Left forelimb (tissue), 1 donor: Measurements from ENCODE around the gene SRSF10.
"Not testable (repeated sequence)": the region's sequence is repeated elsewhere in the genome, so short reads cannot be mapped to it uniquely, and the experiment has no call there.

Source experiments
- DNase-seq: peaks from one replicate; pipeline ENCODE4 v3.0.0-alpha.2; 2018; ENCODE audit warnings: low spot score

The SRSF10 gene

DNA sequence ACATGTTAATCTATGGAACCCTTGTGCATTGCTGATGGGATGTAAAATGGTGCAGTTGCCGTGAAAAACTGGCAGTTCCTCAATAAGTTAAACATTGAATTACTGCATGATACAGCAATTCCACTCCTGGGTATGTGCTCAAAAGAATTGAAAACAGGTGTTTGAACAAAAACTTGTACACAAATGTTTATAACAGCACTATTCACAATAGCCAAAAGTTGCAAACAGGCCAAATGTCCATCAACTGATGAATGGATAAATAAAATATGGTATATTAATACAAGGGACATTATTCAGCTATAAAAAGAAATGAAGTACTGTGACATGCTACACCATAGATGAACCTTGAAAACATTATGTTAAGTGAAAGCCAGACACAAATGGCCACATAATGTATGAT lies 17.7 kb upstream of the SRSF10 start:
- no peak for DNase-seq

DNA sequence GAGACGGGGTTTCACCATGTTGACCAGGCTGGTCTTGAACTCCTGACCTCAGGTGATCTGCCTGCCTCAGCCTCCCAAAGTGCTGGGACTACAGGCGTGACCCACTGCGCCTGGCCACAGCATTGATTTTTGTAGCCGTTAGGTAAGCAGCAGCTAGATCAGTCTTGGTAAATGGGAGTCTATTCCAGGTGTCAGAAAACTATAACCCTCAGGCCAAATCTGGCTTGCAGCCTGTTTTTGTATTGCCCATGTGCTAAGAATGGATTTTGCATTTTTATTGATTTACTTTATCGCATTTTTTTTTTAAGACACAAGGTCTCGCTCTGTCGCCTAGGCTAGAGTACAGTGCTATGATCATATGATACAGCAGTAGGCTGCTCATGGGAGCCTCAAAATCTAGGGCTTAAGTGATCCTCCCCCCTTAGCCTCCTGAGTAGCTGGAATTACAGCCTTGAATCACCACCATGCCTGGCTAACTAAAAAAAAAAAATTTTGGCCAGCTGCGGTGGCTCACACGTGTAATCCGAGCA lies 16.6 kb upstream of the SRSF10 start:
- no peak for DNase-seq

DNA sequence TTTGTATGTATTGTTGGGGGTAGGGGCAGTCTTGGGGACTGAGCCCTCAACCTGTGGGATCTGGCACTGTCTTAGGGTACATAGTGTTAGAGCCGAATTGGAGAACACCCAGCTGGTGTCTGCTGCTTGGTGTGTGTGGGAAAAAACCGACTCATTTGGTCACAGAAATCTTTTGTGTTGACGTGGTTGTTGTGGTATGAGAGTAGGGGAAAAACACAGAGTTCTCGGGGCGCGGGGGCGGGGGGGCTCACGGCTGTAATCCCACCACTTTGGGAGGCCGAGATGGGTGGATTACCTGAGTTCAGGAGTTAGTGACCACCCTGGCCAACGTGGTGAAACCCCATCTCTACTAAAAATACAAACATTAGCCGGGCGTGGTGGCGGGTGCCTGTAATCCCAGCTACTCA lies 15.3 kb upstream of the SRSF10 start:
- no peak for DNase-seq

DNA sequence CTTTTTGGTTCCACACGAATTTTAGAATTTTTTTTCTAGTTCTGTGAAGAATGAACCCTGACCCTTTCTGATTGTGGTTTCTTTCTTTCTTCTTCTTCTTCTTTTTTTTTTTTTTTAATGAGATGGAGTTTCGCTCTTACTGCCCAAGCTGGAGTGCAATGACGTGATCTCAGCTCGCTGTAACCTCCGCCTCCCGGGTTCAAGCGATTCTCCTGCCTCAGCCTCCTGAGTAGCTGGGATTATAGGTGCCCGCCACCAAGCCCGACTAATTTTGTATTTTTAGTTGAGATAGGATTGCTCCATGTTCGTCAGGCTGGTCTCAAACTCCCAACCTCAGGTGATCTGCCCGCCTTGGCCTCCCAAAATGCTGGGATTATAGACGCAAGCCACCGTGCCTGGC lies 11.9 kb upstream of the SRSF10 start:
- DNase-seq = not testable (repeated sequence)

DNA sequence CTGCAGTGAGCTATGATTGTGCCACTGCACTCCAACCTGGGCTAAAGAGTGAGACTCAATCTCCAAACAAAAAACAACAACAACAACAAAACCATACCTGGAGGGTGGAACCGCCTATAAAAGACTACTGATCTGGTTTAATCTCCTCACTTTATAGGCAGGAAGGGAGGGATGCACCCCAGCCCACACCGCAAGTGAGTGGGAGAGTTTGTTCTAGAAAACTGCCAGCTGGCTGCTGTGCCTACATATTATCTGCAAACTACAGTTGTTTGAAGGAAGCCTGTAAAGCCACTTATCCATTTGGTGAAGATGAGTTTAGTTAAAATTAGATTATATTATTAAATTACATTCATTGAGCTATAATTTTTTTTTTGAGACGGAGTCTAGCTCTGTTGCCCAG lies 9.1 kb upstream of the SRSF10 start:
- no peak for DNase-seq

DNA sequence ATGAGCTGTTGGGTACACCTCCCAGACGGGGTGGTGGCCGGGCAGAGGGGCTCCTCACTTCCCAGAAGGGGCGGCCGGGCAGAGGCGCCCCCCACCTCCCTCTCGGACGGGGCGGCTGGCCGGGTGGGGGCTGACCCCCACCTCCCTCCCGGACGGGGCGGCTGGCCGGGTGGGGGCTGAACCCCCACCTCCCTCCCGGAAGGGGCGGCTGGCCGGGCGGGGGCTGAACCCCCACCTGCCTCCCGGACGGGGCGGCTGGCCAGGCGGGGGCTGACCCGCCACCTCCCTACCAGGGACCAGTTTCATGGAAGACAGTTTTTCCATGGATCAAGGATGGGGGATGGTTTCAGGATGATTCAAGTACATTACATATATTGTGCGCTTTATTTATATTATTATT lies 6.9 kb upstream of the SRSF10 start:
- not testable (repeated sequence) for DNase-seq

DNA sequence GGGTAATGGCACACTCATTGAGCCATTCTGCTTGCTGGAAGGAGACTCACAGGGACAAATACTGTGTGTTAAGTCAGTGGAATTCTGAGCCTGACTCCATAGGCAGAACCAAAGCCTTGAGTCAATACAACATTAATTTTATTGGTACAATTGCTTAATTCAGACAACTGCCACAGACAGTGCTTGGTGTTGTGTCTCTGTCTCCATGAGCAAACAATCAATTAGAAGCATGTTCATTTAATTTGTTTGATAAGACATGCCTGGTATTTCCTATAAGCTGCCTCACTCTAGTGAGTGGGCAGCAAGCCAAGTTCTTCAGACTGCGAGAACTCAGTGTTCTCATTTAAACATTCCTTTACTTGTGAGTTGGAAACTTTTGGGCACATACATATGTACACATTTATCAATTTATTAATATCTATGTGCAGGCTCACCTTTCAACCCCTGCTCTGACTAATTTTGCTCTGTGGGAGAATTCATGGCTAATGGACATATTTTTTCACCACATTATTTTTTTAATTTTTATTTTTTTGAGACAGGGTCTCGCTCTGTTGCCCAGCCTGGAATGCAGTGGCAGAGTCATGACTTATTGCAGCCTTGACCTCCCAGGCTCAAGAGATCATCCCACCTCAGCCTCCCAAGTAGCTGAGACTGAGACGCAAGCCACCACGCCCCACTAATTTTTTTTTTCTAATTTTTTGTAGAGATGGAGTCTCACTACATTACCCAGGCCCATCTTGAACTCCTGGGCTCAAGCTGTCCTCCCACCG lies 4.5 kb upstream of the SRSF10 start:
- DNase-seq = no peak

DNA sequence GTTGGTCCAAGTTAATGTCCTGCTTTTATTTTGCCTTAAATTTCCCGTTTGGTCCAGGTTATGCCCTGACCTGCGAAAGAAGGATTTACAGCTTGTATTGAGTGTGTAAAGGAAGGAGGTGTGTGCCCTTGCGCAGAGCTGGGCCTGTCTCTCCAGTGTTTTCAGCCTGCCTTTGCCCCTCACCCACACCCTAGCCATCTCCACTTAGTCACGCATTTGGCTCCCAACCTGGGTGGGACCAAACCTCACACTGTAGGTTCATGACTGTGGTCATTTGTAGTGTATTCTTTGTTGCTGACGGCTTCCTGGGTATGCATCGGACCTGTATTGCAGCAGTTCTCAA lies 572 bp upstream of the SRSF10 start:
- DNase-seq = no peak

DNA sequence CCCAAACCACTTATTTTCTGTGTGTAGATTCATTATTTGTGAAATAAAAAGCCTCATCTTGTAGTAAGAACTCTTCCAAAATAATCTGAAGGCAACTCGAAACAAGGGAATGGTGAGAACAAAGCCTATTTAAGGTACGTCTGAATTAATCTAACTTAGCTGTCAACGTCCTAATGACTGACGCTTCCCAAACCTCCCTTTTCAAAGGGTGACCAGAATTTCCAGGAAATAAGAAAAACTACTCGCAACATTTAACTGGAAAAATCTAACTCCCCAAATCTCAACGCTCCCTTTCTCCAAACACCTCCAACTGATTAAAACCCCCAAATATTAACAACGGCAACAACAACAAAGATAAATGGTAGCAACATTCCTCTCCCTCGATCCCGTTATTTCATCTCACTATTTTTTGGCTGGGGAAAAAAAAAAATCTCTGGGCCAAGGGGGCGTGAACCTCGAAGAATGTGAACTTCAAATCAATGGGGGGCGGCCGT lies 693 bp downstream of the SRSF10 start:
- DNase-seq = no peak

DNA sequence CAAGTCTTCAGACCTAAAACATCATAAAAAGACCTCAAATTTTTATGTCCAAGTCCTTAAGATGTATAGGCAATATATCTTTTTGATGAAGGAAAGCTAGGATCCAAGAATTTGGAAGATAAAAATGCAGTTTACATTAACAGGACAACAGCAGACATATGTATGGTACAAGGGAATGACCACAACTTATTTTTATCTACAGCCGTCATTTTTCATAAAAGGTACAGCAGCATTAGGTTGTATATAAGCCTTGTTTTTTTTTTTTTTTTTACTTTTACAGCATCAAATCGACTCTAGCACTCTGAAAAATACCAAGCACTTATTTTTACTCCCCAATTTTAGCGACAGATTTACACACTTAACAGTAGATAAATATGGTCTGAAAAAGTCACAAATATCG lies 1.3 kb downstream of the SRSF10 start:
- no peak for DNase-seq

DNA sequence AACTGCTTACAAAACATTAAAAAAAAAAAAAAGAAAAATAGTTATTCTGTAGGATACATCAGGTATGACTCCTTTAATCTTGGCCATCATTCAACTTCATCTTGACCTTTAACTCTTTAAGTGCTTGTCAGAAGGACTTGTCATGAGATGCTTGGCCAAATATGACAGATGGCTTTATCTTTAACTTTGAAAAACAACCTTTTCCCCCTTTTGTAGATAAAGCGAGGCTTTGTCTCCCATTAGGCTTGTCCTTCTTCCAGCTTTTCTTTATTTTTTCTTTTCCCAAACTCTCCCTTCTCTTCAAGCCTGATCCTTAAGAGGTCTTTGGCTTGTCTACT lies 2.3 kb downstream of the SRSF10 start:
- no peak for DNase-seq

DNA sequence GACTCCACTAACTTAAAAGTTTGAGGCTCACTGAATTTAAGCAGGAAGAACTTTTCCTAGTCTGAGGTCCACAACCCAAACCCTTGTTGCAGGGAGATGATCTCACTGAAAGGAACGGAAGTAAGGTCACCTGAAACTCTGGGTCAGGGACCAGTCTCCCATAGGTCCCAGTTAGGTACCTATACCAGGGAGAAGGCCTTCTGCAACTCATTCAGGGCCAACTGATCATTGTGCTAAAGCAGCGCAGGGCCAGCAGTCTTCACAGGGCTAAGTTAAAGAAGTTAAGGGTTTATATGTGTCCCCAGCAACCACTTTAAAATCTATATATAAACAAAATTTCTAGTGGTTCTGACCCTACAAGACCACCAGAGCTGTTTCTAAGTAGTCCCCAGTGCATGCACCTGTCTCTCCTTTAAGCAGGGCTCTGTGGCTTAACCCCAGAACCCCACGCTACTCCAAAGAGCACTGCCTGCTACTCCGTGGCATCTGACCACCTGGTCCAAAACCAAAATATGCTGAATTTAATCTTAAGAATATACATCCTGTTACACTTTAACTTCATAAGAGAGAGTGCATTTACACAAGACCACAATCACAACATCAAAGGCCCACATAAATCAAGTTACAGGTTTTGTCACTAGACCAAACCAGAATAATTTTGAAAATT lies 2.8 kb downstream of the SRSF10 start:
- no peak for DNase-seq

DNA sequence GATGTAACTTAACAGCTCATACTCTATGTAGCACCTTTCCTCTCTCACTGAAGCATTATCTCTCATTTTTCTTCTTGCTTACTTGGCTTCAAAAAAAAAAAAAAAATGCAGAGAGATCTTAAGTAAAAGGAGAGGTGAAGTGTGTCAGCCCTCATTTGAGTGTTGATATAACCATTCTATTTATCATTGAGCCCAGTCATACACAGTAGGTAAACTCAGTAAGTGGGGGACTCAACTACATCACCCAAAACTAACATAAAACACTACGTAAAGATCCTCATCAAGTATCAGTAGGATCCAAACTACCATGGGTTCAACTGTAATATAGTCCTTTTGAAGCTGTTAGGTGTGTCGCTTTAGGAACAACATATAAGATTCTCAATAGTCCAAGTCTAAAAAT lies 12.3 kb downstream of the SRSF10 start:
- no peak for DNase-seq

DNA sequence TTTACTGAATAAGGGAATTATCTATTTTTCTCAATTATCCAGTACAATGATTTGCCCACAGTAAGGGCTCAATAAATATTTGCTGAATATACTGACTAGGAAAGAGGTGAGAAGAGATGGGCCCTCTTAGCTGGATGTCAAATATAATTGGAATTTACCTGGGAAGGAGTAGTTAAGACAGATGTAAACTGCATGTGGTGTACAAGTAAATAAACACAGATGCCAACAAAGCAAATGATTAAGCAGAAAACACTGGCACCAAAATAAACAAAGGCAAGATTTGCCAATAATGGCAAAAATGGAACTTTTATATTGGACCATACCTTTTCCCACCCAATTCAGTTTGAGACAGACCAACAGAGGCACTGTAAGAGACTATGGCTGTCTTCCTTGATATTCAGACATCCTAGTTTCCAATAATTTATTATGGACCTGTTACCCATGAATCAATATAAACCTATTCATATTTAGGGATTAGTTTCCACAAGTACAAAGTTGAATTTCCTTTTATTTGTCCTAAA lies 13.1 kb downstream of the SRSF10 start:
- no peak for DNase-seq

DNA sequence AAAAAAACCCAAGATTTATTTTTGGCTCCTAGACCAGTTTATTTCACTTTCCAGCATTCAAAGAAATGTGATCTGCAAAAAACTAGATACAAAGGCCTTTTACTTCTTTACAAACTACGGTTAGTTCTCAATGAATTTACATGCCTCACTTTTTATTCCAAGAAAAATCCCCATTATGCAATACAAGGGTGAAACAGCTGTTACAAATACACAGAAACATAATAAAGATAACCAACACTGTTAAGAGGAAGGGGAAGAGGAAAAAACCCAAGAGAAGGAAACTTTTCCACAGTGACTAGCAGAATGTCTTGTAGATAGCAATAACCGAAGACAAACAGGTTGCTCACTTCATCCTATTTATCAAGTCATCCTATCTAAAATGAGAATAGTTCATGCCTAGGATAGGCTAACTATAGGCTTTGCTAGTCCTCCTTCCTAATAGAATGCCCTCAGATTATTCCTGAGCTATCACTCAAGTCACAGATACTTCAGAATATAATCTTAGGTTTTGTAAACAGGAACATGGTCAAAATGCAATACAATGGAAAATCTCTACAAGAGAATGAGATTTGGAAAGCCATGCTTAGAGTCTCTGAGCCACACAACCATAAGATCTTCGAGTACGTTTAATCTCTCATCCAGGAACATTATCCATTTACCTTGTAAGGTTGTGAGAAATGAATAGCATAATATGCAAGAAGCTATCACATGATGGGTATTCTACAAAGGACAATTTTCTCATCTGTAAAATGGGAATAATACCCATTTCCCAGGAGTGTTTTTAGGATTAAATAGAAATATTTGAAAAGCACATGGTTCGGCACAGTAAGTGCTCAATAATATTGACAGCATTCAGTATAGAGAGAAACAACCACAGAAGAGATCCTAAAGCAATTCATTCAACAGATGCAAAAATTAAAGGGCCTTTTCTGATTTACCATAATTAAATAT lies 15.1 kb downstream of the SRSF10 start:
- DNase-seq = no peak

DNA sequence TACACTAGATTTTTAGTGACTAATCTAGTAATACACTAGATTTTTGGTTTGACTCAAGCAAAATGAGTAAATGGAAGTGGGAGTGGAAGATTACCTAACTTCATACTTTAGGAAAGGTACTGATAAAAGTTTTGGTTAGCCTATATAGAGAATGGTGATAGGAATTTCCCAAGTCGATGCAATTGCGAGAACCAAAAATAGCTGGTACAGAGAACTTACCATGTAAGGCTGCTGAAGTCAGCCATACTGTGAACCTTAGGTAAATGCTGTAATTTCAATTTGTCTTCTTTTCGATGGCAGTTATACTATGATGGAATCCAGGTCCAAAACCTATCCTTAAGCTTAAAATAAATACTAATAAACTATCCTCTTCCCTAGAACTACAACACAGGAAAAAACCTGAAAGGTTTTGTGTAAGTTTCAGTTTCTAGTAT lies 15.9 kb downstream of the SRSF10 start:
- DNase-seq = no peak

DNA sequence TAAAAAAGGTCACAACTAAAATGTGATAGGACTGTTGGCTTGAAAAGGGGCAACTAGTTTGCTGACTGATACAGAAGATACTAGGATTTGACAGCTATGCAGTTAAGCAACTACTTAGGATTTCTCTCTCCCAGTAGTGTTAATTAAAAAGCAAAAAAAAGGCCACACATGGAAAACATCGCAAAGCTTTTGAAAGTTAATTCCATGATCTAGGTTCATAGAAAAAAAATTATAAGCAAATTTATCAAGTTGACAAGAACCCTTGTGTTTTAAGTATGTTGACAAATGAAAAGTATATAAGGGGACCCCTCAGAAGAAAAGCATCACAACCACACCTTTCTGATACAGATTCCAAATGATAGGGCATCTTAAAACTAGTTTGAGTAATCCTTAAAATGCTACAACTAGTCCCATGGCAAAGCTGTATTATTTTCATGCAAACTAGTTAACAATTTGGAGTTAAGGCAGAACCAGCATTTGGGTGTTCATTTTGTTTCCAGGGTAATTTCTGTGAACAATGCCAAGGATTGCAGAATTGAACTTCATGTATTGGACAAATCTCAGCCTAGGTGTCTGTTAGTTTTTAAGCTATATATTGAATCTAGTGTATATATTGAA lies 16.4 kb downstream of the SRSF10 start:
- no peak for DNase-seq

DNA sequence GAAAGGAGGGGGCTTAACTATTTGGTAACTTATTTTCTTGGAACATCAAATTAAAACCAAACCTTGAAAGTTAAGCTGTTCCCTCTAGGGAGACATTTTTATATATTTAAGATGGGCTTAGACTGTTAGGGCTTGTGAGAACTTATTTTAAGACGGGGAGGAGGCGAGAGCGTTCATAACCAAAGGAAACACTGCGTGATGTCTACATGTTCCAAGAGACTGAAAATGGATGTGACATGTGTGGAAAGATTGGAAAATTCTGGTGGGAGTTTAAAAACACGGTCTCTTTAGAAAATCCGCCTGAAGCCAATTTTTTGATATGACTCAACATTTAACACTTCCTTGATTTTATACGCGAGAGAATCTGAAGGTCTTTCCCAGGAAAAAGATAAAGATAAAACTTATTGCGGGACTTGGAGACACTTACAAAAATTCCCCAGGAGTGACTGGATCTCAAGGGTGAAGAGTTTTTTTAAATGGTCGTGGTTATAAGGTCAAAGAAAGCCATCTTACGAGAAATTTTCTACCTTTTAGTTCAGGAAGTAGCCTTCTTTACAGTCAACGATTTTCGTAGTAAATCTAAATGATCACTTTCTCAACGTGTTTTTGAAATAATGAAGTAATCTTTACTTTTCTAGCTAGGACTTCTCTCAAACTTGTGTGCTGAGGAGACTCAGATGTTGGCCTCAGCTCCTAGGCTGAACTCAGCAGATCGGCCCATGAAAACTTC lies 19.7 kb downstream of the SRSF10 start:
- DNase-seq = no peak

DNA sequence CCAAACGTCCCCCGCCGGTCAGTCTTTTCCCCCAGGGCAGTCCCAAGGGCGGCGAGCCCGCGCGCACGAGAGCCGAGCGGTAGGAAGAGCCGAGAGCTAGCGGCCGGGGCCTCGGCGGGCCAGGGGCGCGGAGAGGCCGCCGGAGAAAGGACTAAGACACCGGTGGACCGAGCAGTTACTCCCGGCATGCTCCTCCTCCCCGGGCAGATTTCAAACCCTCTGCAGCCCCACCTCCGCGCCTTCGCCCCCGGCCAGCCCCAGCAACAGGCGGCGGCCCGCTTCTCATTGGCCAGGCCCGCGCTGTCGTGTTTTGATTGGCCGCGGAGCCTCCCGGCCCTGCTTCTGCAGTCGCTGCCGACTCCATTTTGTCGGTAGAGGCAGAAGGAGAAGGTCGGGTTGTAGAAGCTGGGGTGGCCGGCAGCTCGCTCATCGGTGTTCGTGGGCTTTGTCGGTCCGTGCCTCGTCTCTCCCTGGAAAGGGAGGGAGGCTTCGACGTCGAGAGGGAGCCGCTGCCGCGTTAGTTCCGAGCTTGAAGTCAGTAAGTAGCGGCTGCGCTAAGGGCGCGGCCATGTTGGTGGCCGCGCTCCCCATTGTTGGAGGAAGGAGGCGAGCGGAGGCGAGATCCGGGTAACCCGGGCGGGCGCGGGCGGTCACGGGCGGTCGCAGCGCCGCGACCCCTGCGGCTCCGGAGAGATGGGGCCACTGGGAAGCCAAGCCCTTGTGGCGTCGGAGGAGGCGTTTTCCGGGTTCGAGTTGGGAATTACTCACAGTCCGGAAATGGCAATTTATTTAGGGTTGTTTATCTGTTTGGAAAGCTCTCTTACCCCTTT lies 20.5 kb downstream of the SRSF10 start, which contains the start of gene PNRC2:
PNRC2 (plus strand) TSS at position 368 of the 830 bp plus-strand sequence. CDS start 1,630 bp downstream, outside the sequence.
- peak; percentile 99 for DNase-seq
